Keratinocyte (primary cell): ENCODE data around the gene BRF1.

Source experiments
- CTCF ChIP-seq, 3 experiments: IDR thresholded peaks in 1 of 3; conservative IDR thresholded peaks in 1 of 3; optimal IDR thresholded peaks in 1 of 3; 2 replicates in 2 of 3; 3 replicates in 1 of 3; pipeline versions ENCODE3 to v1.5.1; 2011; ENCODE audit warnings: low read length in 3 of 3, mild to moderate bottlenecking in 3 of 3, moderate library complexity in 2 of 3, control low read depth in 1 of 3, inconsistent platforms in 1 of 3; ENCODE audit not compliant: insufficient read depth in 2 of 3; ENCODE audit errors: extremely low read depth in 1 of 3
- EZH2 ChIP-seq: IDR thresholded peaks from one replicate; pipeline ENCODE4 v1.6.1; 2012; ENCODE audit warnings: inconsistent platforms, mild to moderate bottlenecking, low read length, moderate library complexity

DNA sequence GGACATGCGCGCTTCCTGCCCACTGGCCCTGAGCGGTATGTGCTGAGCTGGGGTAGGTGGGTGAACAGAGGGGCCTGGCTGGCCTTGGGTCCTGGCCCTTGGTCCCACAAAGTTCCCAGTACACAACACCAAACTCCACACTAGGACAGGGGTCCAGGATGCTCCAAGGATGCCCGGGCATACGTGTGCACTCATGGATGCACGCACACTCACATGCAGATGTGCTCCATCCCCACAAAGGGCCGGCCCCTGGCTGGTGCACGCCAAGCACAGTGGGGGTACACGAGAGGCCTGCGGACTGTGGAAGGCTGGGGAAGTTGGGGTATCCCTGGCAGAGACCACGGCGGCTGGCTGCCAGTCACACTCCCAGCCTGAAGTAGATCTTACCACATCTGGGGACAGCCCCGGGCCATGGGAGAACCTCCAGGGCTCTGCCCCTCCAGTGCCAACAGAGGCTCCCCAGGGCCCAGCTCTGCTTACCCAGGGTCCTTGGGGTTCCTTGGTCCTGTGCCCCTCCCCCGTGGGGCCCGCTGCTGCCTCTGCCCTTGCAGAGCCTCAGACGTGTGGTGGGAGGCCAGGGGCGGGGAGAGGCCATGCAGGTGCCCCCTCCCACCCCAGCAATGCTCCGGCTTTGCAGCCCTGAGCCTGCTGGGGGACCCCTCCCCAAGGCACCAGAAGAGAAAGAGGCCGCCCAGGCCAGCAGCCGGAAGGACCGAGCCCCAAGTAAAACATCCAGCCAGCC lies 95.7 kb downstream of the BRF1 start:
- TF ChIP-seq CTCF (optimal IDR thresholded peaks at IDR 0.05 in 1 of 3, IDR thresholded peaks at IDR 0.05 in 1 of 3, conservative IDR thresholded peaks at IDR 0.05 in 1 of 3; ENCODE audit: extremely low read depth in 1 of 3, insufficient read depth in 2 of 3, low read length in 3 of 3) (no peak), EZH2 (no peak)
